MM.1S (cell line): ENCODE data around the gene COPS7B.

ENCODE experiments used
- EZH2 ChIP-seq: fragments of 300-600 bp; sonication (generic); optimal IDR thresholded peaks from 2 replicates; pipeline ENCODE3; 2017; ENCODE audit warnings: low read depth, mild to moderate bottlenecking, antibody characterized with exemption, low read length, mixed read lengths
- EZH2phosphoT487 ChIP-seq: fragments of 300-600 bp; sonication (generic); IDR thresholded peaks from 2 replicates; pipeline ENCODE4 v1.6.1; 2018; ENCODE audit warnings: antibody characterized with exemption, low read length
- TF ChIP-seq, protein P1 (sequence below): fragments of 300-600 bp; sonication (generic); IDR thresholded peaks from 2 replicates; pipeline ENCODE4 v1.5.1; 2016; ENCODE audit warnings: antibody characterized with exemption, low read length, mixed read lengths

DNA sequence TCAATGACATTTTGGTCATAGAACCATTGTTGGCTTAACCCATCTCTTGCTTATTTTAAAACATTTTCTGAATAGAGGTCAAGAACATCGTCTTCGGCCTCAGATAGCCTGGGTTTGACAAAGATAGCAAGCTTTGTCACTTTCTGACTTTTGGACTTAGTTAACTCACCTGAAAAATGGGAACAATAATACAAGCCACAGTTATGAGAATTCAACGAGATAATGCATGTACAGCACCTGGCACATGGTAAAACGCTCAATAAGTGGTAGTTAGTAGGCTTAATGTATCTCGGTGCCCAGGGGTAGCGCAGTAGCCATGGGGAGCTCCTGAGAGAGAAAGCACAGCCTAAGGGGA is 446 bp upstream of the COPS7B start:
- no peak for TF ChIP-seq EZH2
- TF ChIP-seq, protein P1, sequence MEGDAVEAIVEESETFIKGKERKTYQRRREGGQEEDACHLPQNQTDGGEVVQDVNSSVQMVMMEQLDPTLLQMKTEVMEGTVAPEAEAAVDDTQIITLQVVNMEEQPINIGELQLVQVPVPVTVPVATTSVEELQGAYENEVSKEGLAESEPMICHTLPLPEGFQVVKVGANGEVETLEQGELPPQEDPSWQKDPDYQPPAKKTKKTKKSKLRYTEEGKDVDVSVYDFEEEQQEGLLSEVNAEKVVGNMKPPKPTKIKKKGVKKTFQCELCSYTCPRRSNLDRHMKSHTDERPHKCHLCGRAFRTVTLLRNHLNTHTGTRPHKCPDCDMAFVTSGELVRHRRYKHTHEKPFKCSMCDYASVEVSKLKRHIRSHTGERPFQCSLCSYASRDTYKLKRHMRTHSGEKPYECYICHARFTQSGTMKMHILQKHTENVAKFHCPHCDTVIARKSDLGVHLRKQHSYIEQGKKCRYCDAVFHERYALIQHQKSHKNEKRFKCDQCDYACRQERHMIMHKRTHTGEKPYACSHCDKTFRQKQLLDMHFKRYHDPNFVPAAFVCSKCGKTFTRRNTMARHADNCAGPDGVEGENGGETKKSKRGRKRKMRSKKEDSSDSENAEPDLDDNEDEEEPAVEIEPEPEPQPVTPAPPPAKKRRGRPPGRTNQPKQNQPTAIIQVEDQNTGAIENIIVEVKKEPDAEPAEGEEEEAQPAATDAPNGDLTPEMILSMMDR, result no peak
- no peak for TF ChIP-seq EZH2phosphoT487
